Caki2 (cell line): ENCODE results near the gene PAK3. TPM values are rescaled to one million over a fixed set of nuclear protein-coding genes. Genes with fewer than 3 reads are reported as not detected.

ENCODE experiments used
- DNase-seq: peaks from one replicate; pipeline ENCODE4 v3.0.0-alpha.2; 2015; ENCODE audit warnings: low read depth
- in situ Hi-C: cut with HindIII; loops from 2 replicates; pipeline ENCODE4 v1.10.0; 2016; ENCODE audit warnings: low sequenced_read_pairs, low pct_unique_long_range_greater_than_20kb, mixed read lengths
- total RNA-seq: library from RNA; depleted of rRNA; stranded (reverse); fragments of >200 nt; shearing (Covaris generic); gene quantifications from 2 replicates; pipeline ENCODE4 v1.2.3, GENCODE V29; 2014; ENCODE audit warnings: low replicate concordance; rRNA removed

Gene PAK3
- not detected in 2 replicates for total RNA-seq

DNA sequence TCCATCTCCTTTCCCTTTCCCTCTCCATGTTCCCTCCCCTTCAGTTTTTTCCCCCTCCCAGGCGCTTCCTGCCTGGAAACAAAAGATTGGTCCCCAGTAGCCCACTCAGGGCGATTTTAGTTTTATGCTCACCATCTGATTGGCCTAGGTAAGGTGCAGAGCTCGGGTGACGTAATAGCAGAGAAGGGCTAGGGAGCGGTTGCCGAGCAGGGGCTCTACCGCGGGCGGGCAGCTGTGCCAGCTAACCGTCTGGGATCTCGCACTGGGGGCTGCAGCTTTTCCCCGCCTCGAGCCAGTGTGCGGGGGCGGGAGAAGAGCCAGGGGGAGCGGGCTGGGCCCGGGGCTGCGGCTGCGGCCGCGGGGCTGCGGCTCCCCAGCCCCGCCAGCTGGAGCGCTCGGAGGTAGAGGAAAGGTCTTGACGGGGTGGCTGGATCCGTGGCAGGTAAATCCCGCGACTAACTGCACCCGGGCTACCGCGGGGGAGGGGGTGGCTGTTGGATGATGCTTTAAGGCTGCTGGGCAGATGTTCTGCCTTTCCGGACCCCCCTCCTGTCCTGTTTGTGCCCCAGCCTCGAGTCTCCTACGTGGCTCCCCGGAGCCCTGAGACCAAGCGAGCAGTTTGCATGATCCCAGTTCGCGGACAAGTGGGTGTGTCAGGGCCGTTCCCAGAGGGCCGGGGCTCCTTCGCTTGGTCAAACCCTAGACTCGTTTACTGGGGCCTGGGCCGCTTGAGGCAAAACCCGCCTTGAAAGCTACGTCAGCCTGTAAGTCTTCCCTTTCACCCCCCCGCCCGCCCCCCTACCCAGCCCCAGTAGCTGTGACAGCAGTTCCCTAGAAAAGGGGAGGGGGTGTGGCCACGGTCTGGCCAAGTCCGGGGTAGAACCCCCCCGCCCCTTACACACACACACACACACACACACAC lies at the start of gene PAK3:
Gene PAK3, plus strand, starts transcription at position 218 of the 922 bp plus-strand sequence. CDS start 26,913 bp downstream, outside the sequence.
- DNase-seq, result peak; percentile 8
- in situ Hi-C loops, result no loop called here

DNA sequence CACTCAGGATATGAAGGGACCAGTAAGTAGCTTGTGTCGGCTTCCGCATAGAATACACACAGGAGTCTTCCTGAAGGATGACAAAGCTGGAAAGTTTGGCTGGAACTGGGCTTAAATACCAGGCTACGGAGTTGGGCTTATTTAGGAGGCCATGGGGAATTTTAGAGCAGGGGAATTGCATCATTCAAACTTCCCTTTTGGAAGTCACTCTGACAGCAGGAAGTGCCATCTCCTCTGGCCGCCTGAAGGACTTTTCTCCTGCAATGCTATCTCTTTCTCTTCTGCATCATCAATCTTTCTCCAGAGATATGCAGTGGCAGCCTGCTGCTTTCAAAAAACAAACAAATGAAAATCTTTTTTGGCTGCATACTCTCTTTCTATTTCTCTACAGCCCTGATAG lies 48.4 kb upstream of the PAK3 start:
- in situ Hi-C loops, result no loop called here
- DNase-seq, result no peak

GRCh38 chrX:111052478-111052877 lies 43.5 kb upstream of the PAK3 start:
- in situ Hi-C loops, result no loop called here
- no peak for DNase-seq

- in situ Hi-C loops, result no loop called here
- DNase-seq, result no peak
Observed at GRCh38 chrX:111071542-111072277, 24.3 kb upstream of the PAK3 start.

DNA sequence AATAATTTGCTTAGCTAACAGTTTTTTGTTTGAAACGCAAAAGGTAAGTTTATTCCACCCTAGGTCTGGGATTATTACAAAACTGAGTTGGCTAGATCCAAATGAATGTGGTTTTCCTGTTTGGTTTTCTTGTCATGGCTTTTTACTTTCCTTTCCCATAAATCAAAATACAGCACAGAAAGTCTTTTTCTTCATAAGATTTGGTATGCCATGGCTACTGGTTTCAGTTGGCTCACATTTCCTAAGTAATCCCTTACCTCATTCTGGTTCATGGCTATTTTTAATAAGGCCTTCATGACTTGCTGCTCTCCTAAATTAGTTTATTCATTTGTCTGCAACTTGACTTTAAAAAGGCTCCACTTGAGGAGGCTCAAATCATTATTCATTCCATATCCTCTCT lies 12.9 kb upstream of the PAK3 start:
- in situ Hi-C loops, result no loop called here
- DNase-seq, result no peak

GRCh38 chrX:111086591-111087006 lies 9.4 kb upstream of the PAK3 start:
- DNase-seq, result no peak
- in situ Hi-C loops, result no loop called here

- in situ Hi-C loops, result no loop called here
- DNase-seq, result no peak
Observed at GRCh38 chrX:111088628-111089027, 7.4 kb upstream of the PAK3 start.

- no peak for DNase-seq
- in situ Hi-C loops, result no loop called here
Observed at GRCh38 chrX:111090458-111090857, 5.5 kb upstream of the PAK3 start.

- in situ Hi-C loops, result no loop called here
- DNase-seq, result no peak
Observed at GRCh38 chrX:111098874-111099273, 2.9 kb downstream of the PAK3 start.

DNA sequence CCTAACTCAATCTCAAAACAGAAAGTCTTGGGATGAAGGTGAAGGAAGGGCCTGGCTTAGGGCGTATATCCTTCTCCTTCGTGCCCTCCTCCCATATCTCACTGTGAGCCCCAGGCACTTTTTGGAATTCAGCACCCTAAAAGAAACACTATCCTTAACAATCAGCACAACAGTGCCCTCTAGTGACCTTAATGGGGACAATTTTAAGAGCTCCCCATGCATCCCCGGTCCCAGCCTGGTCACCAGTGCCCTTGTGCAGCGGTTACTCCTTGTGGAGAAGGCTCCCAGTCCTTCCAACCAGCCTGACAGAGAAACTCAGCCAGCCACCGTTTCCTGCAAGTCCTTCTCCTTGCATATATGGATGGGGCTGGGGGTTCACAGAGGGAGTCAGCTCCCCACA lies 4.2 kb downstream of the PAK3 start:
- DNase-seq, result no peak
- in situ Hi-C loops, result no loop called here

GRCh38 chrX:111101580-111101979 lies 5.6 kb downstream of the PAK3 start:
- in situ Hi-C loops, result no loop called here
- no peak for DNase-seq

DNA sequence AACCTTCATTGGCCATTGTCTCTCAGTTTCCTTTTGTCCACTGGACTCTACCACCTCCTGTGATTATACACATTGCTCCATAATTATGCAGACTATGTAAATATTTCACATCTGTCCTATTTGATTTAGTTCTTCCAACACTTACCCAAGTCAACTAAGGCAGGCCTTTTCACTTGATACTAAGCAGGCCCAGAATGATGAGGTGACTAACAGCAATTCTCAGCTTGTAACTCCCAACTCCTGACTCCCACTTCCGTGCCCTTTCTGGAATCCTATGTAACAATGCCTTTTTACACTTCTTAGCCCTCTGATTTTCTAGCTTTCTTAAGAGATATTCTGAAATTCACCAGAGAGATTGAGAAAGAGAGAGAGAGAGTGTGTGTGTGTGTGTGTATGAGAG lies 6.6 kb downstream of the PAK3 start:
- in situ Hi-C loops, result no loop called here
- no peak for DNase-seq

DNA sequence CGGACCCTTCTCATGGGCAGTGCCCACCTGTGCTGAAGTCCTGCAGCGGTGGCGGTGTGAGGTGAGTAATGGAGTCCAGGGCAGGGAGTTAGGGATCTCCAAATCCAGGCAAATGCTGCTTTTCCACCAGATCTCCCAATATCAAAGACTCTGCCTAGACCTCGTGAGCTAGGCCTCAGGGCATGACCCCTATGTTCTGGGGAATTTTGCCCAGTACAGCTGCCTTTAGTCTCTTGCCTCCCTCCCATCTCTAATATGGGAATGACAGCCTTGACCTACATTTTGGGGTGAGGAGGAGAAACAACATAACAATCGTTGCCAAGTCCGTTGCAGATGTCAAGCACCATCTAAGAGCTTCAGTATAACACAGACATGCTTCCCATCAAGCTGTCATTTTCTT lies 7.3 kb downstream of the PAK3 start:
- no peak for DNase-seq
- in situ Hi-C loops, result no loop called here

DNA sequence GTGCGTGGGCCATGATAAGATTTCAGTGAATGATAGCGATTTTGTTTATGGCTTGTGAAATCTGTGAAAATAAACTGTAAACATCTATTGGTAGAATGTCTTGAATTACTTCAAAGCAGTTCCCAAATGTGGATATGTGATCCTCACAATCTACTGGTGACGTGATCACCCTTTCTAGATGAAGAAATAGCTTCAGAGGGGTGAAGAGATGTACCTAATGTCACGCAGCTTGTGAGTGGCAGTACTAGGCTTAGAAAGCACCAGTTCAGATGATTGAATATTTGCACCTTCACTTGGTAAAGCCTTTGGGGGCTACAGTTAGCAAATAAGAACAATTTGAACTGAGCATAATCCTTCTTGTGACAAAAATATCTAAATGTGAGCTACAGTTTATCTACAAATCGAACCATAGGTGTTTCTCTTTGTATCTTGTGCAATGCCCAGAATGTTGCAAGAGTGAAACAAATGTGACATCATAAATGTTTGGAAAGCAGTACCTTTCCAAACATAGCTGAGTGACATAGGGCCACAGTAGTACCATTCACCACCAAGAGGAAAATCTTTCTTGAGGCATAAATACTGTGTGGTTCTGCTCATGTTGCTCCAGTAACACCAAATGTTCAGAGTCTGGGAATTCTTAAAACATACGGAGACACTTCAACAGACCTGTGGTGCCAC lies 14.2 kb downstream of the PAK3 start:
- in situ Hi-C loops, result no loop called here

DNA sequence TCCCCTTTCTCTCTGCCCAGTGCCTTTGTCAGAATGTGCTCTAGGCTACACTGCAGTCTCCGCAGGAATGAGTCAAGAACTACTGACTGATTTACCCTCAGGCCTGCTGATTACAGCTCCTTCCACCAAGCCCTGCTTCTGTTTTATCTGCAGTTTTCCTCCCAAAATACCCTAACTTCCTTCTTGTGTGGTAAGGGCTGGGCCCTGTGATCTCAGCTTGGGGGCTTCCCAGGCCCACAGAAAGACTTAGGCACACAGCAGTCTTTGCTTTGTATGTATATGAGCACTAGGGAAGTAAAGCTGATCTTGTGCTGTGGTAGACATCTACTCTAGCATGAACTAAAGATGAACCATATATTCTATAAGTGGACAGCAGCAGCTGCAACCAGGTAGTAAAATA lies 18.8 kb downstream of the PAK3 start:
- in situ Hi-C loops, result no loop called here
- no peak for DNase-seq

More for the DNA sequence above, 14.2 kb downstream of the PAK3 start:
- no peak for DNase-seq

DNA sequence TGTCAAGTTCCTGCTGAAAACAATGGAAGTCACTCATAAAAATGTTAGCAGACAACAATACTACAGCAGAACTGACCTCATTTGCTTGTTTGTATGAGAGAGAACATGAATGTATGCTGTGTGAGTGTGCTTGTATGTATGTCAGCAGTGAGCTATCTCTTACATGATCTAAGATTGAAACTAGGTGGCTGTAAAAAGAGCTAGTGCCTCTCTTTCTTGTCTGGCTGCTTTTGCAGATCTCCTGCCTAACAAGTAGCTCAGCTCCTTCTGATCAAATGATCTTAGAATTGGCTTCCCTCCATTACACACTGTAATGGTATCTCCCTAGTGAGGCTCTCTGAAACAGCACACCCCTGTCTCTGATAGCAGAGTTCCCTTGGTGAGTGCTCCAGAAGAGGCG lies 20.7 kb downstream of the PAK3 start:
- in situ Hi-C loops, result no loop called here
- DNase-seq, result no peak

DNA sequence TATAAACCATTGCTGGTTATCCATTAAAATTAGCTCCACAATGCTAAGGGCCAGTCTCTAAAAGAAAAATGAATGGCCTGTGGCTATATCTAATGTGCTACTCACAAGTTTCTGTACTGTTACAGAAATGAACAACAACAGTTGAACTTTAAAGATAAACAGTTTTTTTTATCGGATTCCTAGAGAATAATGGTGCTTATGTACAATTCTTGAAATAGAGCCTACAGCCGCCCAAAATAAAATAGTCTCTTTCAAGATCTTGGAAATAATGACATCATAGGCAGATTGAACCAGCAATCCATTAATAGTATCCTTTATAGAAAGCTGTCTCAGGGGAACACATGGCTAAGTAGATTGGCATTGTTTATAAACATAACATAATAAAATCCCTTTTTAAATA lies 23.4 kb downstream of the PAK3 start:
- DNase-seq, result no peak
- in situ Hi-C loops, result no loop called here

GRCh38 chrX:111123125-111123524 lies 27.1 kb downstream of the PAK3 start:
- DNase-seq, result no peak
- in situ Hi-C loops, result no loop called here
